HG02642 (cell line): ENCODE data around the gene BAHD1.

ENCODE experiments used
- ATAC-seq: cut with Tn5 transposase; IDR thresholded peaks from one replicate; pipeline ENCODE4 v1.9.1; 2021; ENCODE audit warnings: mild to moderate bottlenecking; ENCODE audit not compliant: unreplicated experiment, poor library complexity

Gene BAHD1

GRCh38 chr15:40489274-40490175 lies 48.8 kb downstream of the BAHD1 start:
- no peak for ATAC-seq

- ATAC-seq: no peak
These were observed 52.5 kb downstream of the BAHD1 start for GRCh38 chr15:40493089-40493840.

DNA sequence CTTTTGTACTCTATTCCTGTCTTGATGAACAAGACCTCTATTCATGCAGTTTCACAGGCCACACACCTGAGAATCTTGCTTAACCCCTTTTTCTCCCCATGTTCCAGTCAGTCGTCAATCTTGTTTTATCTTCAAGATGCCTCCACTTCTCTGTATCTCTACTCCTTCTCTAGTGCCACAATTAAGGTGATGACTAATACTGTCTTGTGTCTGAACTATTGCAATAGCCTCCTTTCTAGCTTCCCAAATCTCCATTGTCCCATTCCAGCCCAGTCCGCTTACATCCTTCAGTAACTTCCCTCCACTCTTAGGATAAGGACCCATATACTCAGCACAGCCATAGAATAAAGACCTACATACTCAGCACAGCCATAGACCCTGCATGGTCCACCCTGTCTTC lies 54.8 kb downstream of the BAHD1 start:
- no peak for ATAC-seq

- ATAC-seq: no peak
These were observed 57.7 kb downstream of the BAHD1 start for GRCh38 chr15:40498418-40498817.

- no peak for ATAC-seq
These were observed 58.1 kb downstream of the BAHD1 start for GRCh38 chr15:40498891-40499290.

GRCh38 chr15:40499931-40500330 lies 59.2 kb downstream of the BAHD1 start:
- ATAC-seq: no peak

DNA sequence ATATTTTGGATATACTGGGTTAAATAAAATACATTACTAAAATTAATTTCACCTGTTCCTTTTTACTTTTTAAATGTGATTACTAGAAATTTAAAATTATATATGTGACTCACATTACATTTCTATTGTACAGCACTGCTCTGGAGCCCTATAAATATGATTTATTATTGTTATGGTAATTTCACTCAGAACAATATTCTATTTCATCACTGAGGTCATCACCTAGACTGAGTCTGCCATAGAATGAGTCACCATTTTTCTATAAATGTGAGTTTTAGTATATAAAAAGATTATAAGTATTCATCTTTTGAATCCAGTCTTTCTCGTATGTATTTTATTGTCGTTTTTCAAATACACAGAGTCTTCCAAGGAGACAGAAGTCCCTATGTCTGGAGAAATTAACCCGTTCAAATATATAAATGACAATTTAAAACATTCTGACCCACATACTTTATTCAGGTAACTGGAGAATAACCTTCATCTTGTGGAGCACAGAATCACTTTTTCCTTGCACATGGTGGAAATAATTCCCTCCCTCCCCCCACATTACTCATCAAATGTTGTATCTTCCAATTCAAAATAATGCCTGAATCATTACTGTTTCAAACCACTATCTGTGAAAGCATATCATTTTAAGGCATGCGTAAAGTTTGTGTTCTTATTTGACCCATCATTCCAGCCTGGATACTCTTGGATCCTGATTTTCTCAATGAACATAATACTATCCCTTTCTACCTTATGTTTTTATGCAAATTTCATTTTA lies 60.0 kb downstream of the BAHD1 start:
- ATAC-seq: no peak

- no peak for ATAC-seq
These were observed 60.7 kb downstream of the BAHD1 start for GRCh38 chr15:40501487-40501886.

DNA sequence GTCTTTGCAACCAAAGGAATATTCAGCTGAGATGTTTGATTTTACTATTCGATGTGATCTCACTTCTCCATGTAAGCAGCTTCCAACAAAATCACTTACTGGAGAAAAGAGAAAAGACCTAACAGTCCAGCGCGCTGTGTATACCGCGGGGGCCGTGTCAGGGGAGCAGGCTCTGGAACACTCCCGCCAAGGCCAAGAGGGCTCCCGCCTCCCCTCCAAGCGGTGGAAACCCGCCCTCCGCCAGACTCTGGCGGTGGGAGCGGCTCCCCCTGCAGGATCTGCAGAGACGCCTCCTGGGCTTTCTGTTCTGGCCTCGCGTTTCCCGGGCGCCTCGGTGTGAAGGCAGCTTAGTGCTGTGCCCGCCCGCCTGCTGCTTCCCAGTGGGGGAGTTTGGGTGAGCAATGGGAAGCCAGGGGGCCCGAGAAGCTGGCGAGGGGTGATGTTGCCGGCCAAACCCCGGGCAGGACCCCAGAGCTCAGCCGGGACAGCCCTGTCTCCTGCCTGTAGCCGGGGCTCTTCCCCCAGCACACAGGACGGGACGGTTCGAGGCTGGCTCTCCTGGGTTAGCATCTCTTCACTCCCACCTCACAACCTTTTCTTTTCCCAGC lies 66.3 kb downstream of the BAHD1 start:
- peak; percentile 70 for ATAC-seq

GRCh38 chr15:40508216-40508615 lies 67.5 kb downstream of the BAHD1 start:
- ATAC-seq: no peak

DNA sequence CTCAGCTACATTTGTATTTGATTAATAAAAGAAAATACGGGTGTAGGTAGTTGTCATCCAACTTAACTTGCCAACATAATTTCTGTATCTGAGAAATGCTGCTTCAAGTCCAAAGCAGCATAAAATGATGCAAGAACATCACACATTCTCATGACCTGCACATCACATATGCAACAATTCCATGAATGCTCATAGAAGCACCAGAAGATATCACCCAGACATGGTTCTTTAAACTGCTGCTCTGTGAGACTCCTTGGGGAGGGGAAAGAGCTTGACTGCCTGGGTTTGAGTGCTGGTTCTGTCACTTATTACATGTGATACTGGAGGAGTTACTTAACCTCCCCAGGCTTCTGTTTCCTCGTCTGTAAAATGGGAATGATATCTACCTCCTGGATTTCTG lies 69.4 kb downstream of the BAHD1 start:
- no peak for ATAC-seq

DNA sequence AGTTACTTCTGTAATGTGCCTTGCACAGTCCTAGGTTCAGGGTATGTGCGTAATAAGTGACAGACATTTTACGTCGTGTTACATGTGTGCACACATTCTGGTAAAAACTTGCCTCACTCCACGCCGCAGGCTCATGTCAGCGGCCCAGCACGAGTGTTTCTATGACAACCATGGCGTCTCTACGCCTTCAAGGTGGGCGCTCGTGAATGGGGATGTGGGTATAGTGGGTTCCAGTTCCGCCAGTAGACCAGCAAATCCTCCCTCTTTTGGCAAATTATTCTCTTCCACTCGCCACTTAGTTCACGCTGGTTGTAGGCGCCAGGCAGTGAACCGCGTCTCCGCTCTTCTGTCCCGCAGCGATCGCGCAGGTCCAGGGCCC lies 70.3 kb downstream of the BAHD1 start:
- ATAC-seq: peak; percentile 49

DNA sequence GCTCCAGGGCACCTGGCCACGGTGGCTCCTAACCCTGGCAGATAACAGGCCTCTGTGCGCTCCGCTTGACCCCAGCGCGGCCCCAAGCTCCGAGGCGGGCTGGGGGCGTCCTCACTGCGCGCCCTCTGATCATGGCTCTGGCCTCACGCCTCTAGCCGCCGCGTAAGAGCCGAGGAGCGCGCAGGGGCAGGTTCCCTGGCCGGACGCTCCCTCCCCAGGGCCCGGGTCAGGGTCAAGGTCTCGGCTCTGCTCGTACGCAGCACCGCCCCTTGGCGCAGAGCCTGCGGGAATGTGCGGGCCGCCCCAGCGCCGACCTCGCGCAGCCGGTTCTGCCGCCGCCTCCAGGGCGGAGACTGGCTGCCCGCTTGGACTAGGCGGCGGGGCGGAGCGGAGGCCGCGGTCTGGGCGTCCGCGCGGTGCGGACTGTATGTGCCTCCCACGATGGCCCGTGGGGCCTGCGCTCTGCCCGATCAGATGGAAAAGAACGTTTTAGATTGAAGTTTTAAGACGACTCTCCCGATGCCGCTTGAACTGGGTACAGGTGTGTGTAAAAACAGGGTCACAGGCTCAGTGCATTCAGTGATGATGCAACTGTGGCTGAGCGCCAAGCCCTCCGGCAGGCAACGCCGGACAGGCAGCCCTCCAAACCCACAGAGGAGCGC lies 70.8 kb downstream of the BAHD1 start:
- peak; percentile 38 for ATAC-seq

DNA sequence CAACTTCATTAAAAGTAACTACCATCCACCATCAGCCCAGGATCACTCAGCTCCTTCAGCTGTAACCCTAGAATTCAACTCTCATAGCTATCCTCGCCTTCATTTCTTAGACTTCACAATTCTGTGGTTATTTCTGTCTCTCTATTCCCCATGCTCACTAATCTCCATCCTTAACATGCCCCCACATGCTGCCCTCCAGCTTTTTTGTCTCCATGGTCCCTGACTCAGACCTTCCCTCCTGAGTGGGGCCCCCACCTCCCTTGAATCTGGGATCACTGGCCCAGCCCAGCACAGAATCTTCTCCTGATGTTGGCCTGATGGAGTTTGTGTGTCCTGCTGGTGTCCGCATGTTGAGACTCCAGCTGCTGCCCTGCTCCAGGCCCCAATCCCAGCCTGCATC lies 71.7 kb downstream of the BAHD1 start:
- ATAC-seq: no peak

DNA sequence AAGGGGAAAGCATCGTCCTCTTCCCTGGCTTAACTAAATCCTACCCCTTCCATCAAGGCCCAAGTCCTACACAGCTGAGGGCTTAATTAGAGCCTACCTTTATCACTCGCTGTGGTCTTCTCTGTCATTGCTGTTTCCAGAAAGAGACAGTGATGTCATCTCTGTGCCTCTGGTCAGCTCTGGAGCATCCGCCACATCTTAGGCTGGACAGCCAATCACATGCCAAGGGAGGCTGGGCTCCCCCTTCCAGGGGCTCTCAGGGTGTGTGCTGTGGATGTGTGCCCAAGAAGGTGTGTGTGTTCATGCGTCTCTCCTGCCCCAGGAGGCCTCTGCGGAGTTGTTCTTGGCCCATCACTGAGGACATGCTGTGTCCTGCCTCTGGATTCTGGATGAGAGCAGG lies 72.9 kb downstream of the BAHD1 start:
- no peak for ATAC-seq

GRCh38 chr15:40516322-40516721 lies 75.6 kb downstream of the BAHD1 start:
- no peak for ATAC-seq
